Measurements from ENCODE around the gene HLA-DQB2.

GRCh38 chr6:32752580-32752979 lies 10.8 kb downstream of the HLA-DQB2 start:
- TF ChIP-seq POLR2A (IDR thresholded peaks at IDR 0.05) (no peak), POLR2AphosphoS5 (IDR thresholded peaks at IDR 0.05) (no peak), CTCF (IDR thresholded peaks at IDR 0.05) (no peak)
